IPS DF 6.9 (cell line): Measurements from ENCODE around the gene MUC5B.

ENCODE experiments used
- DNase-seq: peaks from one replicate; pipeline ENCODE4 v3.0.0-alpha.2; 2013; ENCODE audit warnings: low read depth, low spot score
- H3K27ac ChIP-seq: one replicate; pipeline ENCODE4 v1.5.1; 2013; ENCODE audit warnings: low read length, control low read depth
- H3K27me3 ChIP-seq: 2 replicates; pipeline ENCODE4 v1.6.1; 2013; ENCODE audit warnings: mild to moderate bottlenecking, low read length; ENCODE audit not compliant: control insufficient read depth, insufficient read depth
- H3K36me3 ChIP-seq: 2 replicates; pipeline ENCODE4 v1.6.1; 2013; ENCODE audit warnings: low read length; ENCODE audit not compliant: control insufficient read depth, insufficient read depth
- H3K4me1 ChIP-seq: 2 replicates; pipeline ENCODE4 v1.6.1; 2013; ENCODE audit warnings: low read length; ENCODE audit not compliant: control insufficient read depth, insufficient read depth
- H3K4me3 ChIP-seq: 2 replicates; pipeline ENCODE4 v1.5.1; 2013; ENCODE audit warnings: mild to moderate bottlenecking, low read length
- H3K9me3 ChIP-seq: 2 replicates; pipeline ENCODE4 v1.6.1; 2013; ENCODE audit warnings: low read length, inconsistent platforms; ENCODE audit not compliant: control insufficient read depth, insufficient read depth
- WGBS: extraction: QIAGEN DNeasy Blood & Tissue Kit; methylation state at CpG from one replicate; pipeline ENCODE4 v1.1.7; 2013; ENCODE audit warnings: mixed read lengths, missing lambda C conversion rate; ENCODE audit not compliant: insufficient read length, insufficient coverage; 5-methylcytosine and 5-hydroxymethylcytosine counted together

The MUC5B gene

DNA sequence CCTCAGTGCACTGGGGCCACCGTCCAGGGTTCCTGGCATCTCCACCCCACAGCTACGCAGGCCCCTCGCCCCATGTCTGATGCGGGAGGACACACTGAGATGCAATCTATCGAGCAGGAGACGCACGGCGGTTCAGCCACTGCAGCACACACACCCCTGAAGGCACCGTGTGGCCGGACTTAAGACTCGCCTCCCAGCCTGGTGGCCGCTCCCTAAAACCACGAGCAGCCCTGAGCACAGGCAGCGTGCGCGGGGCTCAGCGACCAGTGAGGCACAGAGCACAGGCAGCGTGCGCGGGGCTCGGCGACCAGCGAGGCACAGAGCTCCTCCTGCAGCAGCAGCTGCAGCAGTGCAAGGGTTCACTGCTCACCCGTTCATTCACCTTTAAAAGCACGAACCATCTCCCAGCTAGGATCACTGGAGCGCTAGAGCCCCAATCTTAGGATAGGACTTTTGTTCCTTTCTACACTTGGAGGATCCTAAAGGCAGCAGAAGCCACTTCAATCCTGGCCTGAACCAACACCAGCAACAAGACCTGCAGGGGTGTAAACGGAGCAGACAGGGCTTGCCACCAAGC, 55.2 kb downstream of the MUC5B start:
- no peaks in the 10 kb centered on the region; the same call in 1 of the 2 replicates for H3K4me1 ChIP-seq
- no peak overlapping the region for H3K27ac ChIP-seq
- no peaks in the 10 kb centered on the region for H3K27me3 ChIP-seq
- H3K4me3 ChIP-seq, result no peak overlapping the region
- H3K36me3 ChIP-seq, result peaks cover 10% of the 10 kb centered on the region; the same call in 1 of the 2 replicates
- no CpG with 5 or more reads among the region's 27 CpGs for WGBS
- no peak for DNase-seq
- no peaks in the 10 kb centered on the region for H3K9me3 ChIP-seq

DNA sequence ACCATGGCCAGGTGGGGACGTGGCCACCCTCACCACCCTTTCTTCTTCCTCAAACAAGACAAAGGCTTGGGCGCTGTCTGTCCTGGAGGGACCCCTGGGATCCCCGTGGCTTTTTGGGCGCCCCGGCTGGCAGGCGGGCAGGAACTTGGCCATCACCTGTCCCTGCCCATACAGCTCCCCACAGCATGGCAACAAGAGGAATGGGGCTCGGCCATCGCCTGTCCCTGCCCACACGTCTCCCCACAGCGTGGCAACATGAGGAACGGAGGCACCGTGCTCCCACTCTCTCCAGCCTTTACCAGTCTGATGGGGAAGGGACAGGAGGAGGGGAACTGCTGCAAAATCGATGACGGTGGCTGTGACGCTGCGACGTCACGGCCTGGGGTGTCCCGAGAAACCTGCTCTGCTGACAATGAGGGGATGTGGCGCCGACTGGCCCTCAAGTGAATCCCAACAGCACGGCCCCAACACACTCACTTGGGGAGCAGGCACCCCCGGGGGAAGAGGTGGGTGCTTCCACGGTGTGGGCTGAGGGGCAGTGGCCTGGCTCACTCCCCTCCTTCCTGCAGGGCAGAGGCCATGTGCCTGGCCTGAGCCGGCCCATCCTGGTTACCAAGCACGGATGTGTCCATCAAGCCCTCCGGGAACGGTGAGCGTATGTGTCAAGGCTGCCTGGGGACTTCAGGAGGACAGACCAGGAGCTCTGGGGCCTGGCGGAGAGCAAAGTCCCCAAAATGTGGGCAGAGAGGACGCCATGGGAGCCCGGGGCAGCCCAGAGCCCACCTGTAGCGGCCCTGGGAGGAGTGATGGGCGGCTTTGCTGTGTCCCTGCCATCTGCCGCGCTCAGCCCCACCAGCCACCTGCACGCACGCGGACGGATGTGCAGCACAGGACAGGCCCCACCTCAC, 56.2 kb downstream of the MUC5B start:
- Histone ChIP-seq H3K27me3 (no peaks in the 10 kb centered on the region), H3K4me3 (no peak overlapping the region), H3K36me3 (peaks cover 11% of the 10 kb centered on the region; the same call in 1 of the 2 replicates), H3K9me3 (no peaks in the 10 kb centered on the region), H3K4me1 (no peaks in the 10 kb centered on the region; the same call in 1 of the 2 replicates), H3K27ac (no peak overlapping the region)
- no CpG with 5 or more reads among the region's 40 CpGs for WGBS
- no peak for DNase-seq

DNA sequence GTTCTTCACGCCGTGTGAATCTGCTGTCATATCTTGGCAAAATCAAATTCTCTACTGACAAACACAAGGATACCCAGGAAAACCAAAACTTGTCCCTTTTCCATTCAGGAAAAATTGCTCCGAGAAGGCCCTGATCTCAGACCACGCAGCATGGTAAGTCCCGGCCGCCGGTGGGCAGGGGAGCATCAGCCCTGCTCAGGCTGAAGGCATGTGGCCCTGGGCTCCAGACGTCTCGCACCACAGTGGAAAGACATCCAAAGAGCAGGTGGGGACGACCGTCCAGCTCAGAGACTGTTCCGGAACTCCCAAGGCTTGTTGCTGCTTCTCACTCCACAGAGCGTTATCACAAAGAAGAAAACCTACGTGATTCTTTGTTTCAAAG, 56.8 kb downstream of the MUC5B start:
- Histone ChIP-seq H3K27me3 (no peaks in the 10 kb centered on the region), H3K27ac (no peak overlapping the region), H3K36me3 (peaks cover 11% of the 10 kb centered on the region; the same call in 1 of the 2 replicates), H3K9me3 (no peaks in the 10 kb centered on the region), H3K4me3 (no peak overlapping the region), H3K4me1 (no peaks in the 10 kb centered on the region; the same call in 1 of the 2 replicates)
- DNase-seq, result no peak
- no CpG with 5 or more reads among the region's 14 CpGs for WGBS

DNA sequence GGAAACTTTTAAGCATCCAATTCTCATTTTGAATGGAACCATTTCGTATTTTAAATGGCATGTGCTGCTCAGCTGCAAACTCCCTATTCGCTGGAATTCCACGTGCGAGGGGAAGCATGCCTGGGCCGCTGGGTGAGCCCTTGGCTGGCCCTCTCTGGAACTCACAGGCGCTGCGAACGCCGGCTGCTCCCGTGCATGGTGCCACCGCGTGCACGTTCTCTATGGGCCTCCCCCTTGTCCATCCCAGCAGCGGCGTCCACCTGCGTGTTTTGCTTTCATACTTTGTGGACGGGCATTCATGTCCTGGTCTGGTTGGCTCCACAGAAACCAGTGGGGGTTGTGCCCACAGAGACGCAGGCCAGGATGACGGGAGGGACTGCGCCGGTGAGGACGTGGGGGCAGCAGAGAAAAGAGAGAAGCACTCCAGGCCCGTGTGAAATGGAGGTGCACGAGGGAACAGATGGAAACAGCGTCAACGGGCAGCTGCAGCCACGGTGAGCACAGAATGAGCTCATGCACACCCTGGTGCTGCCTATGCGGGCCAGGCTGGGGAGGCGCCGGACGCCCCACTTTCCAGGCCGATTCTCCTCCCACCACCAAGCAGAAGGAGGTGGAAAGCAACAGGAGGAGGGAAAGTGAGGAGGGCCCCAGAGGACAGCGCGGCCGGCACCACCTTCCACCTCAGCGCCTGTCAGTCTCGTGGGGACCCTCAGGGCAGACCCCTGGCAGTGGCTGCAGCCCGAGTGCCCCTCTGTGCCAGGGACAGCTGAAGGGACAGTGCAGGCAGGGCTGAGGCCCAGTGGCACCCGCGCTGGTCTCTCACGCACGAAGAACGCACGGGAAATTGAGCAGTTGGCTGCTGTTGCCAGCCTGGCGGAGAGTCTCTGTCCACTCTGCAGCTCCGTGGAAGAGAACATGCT, 57.5 kb downstream of the MUC5B start:
- H3K27ac ChIP-seq, result no peak overlapping the region
- no peak for DNase-seq
- no CpG with 5 or more reads among the region's 46 CpGs for WGBS
- no peaks in the 10 kb centered on the region; the same call in 1 of the 2 replicates for H3K4me1 ChIP-seq
- H3K9me3 ChIP-seq, result no peaks in the 10 kb centered on the region
- H3K27me3 ChIP-seq, result no peaks in the 10 kb centered on the region
- H3K4me3 ChIP-seq, result no peak overlapping the region
- peaks cover 14% of the 10 kb centered on the region for H3K36me3 ChIP-seq

DNA sequence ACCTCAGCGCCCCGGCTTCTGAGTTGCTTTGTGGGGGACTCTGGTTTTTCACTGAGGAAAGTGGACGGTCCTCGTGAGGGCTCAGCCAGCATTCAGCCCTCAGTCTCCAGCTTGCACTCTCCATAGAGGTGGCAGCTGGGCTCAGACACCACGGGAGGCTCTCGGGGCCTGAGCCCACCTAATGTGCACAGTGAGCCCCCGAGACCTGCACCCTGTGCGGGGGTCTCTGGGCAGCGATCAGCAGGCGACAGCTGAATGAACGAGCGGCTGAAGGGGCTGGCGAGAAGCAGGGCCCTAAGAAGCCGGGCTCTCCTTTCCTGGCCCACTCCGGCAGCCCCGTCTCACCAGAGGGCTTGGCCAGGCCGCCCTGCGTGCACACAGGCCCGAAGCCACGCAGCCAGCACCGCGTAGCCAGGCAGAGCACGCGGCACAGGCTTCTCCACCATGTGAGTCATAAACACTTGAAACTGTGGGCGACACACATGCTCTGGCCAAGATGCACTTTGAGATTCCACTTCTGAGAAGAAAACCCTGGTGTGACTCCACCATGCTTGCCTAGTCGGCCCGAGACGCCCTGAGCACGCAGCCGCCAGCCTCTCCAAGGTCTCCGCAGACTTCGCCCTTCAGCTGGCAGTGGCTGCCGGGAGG, 58.6 kb downstream of the MUC5B start:
- Histone ChIP-seq H3K4me3 (no peak overlapping the region), H3K27ac (no peak overlapping the region), H3K4me1 (no peaks in the 10 kb centered on the region; the same call in 1 of the 2 replicates), H3K9me3 (no peaks in the 10 kb centered on the region), H3K36me3 (peaks cover 17% of the 10 kb centered on the region), H3K27me3 (no peaks in the 10 kb centered on the region)
- WGBS, result no CpG with 5 or more reads among the region's 33 CpGs
- DNase-seq, result no peak

DNA sequence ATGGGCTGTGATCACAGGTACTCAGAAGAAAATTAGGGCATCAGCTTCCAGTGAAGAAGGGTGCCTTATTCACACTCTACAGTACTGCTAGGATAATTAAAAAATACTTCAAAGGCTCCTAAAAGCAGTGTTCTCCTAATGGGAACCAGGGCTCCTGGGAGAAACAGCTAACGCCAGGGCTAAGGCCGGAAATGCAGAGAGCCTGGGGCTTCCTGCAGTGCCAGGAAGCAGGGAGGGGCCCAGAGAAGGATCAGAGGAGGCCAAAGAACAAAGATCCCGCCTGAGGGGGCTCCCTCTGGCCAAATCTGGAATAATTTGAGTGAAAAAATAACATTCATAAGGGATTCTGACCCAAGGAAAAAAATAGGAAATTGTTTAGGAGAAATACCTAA, 59.1 kb downstream of the MUC5B start:
- Histone ChIP-seq H3K9me3 (no peaks in the 10 kb centered on the region), H3K4me1 (no peaks in the 10 kb centered on the region; the same call in 1 of the 2 replicates), H3K36me3 (peaks cover 17% of the 10 kb centered on the region), H3K27me3 (no peaks in the 10 kb centered on the region), H3K4me3 (no peak overlapping the region), H3K27ac (no peak overlapping the region)
- no peak for DNase-seq
- WGBS, result no CpG with 5 or more reads among the region's 3 CpGs

DNA sequence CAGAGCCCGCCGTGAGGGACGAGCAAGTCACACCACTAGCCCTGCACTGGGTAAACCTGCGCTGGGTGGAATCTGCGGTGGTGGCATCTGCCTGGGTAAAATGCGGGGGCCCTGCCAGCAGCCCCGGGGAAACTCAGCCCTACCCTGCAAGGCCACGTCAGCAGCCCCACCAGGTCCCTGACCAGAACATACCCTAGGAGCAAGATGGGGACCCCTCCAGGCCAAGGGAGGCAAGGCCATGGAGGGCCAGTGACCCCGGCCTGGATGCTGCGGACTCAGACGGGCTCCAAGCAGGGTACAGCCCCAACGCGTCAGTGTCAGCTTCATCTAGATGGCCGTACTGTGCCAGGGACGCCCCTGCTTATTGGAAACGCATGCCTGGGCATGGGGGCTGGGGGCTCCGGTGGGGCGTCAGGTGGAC, 60.2 kb downstream of the MUC5B start:
- Histone ChIP-seq H3K27ac (no peak overlapping the region), H3K9me3 (no peaks in the 10 kb centered on the region), H3K36me3 (peaks cover 17% of the 10 kb centered on the region), H3K27me3 (no peaks in the 10 kb centered on the region), H3K4me3 (no peak overlapping the region), H3K4me1 (no peaks in the 10 kb centered on the region; the same call in 1 of the 2 replicates)
- no peak for DNase-seq
- WGBS, result no CpG with 5 or more reads among the region's 18 CpGs

DNA sequence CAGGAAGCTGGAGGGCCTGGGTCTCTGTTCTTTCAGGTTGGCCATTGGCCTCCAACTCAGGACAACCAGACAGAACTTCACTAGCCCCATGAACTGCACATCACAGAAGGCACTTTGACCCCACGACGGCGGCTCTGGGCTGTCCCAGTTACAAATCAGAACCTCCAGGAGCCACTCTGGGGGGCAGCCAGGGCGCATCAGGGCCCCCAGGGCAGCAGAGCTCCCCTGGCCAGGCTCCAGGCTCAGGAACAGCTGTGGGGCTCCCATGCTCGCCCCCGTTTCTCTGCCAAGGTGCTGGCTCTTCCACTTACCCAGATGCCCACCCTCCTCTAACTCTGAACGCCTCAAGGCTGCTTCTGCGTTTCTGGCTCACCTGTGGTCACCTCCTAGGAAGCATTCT, 61.0 kb downstream of the MUC5B start:
- Histone ChIP-seq H3K27ac (no peak overlapping the region), H3K4me1 (no peaks in the 10 kb centered on the region; the same call in 1 of the 2 replicates), H3K36me3 (peaks cover 20% of the 10 kb centered on the region), H3K9me3 (no peaks in the 10 kb centered on the region), H3K27me3 (no peaks in the 10 kb centered on the region), H3K4me3 (no peak overlapping the region)
- no CpG with 5 or more reads among the region's 8 CpGs for WGBS
- DNase-seq, result no peak

DNA sequence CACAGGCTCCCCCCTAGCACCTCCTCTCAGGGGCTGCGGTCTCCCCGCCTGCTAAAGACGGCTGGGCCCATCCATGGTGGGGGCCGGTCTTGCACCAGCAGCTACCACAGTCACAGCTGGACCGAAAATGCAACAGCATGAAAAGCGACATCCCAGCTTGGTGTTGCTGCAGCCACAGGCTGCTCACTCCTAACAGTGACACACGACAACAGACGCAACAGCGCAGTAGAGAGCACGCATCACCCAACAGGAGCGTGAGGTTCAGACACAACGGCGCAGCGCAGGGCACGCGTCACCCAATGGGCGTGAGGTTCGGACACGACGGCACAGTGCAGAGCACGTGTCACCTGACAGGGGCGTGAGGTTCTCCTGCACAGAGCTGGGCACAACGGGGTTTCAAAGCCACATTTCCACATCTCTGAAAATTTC, 62.5 kb downstream of the MUC5B start:
- H3K4me1 ChIP-seq, result no peaks in the 10 kb centered on the region; the same call in 1 of the 2 replicates
- H3K36me3 ChIP-seq, result peaks cover 30% of the 10 kb centered on the region
- WGBS, result no CpG with 5 or more reads among the region's 23 CpGs
- no peaks in the 10 kb centered on the region for H3K9me3 ChIP-seq
- H3K27ac ChIP-seq, result no peak overlapping the region
- H3K27me3 ChIP-seq, result no peaks in the 10 kb centered on the region
- H3K4me3 ChIP-seq, result no peak overlapping the region
- no peak for DNase-seq
